Activated CD8-positive, alpha-beta memory T cell treated with anti-CD3 and anti-CD28 coated beads, Interleukin-2, amount 50 U/mL, for 1 hour (primary cell): ENCODE measurements around the gene NUDT8.
"Not testable (repeated sequence)": the region's sequence is repeated elsewhere in the genome, so short reads cannot be mapped to it uniquely, and the experiment has no call there.

Experiments
- DNase-seq: peaks from one replicate; pipeline ENCODE4 v3.0.0-alpha.2; 2020; ENCODE audit errors: extremely low read depth

Gene NUDT8

GRCh38 chr11:67660752-67661151 lies 31.0 kb upstream of the NUDT8 start:
- DNase-seq = not testable (repeated sequence)

GRCh38 chr11:67659651-67660165 lies 30.0 kb upstream of the NUDT8 start:
- DNase-seq = not testable (repeated sequence)

GRCh38 chr11:67657300-67657699 lies 27.6 kb upstream of the NUDT8 start:
- no peak for DNase-seq

- DNase-seq = no peak
Measured at GRCh38 chr11:67656278-67656922, 26.7 kb upstream of the NUDT8 start.

- DNase-seq = no peak
Measured at GRCh38 chr11:67654225-67654624, 24.5 kb upstream of the NUDT8 start.

GRCh38 chr11:67652965-67653845 lies 23.5 kb upstream of the NUDT8 start:
- no peak for DNase-seq

GRCh38 chr11:67651976-67652781 lies 22.4 kb upstream of the NUDT8 start:
- no peak for DNase-seq

GRCh38 chr11:67649634-67650510 lies 20.1 kb upstream of the NUDT8 start:
- no peak for DNase-seq

GRCh38 chr11:67648796-67649613 lies 19.3 kb upstream of the NUDT8 start:
- DNase-seq = no peak

- DNase-seq = no peak
Measured at GRCh38 chr11:67648140-67648795, 18.5 kb upstream of the NUDT8 start.

GRCh38 chr11:67647471-67647870 lies 17.7 kb upstream of the NUDT8 start:
- no peak for DNase-seq

GRCh38 chr11:67646535-67647336 lies 17.0 kb upstream of the NUDT8 start:
- DNase-seq = no peak

- no peak for DNase-seq
Measured at GRCh38 chr11:67645521-67646461, 16.1 kb upstream of the NUDT8 start.

- DNase-seq = no peak
Measured at GRCh38 chr11:67644472-67645418, 15.0 kb upstream of the NUDT8 start.

GRCh38 chr11:67644042-67644441 lies 14.3 kb upstream of the NUDT8 start:
- no peak for DNase-seq
